Uterus (tissue), 2 donors: ENCODE data around the gene CDH4.

Source experiments
- CTCF ChIP-seq, 4 experiments: fragments of 200-600 bp in 2 of 4; fragments of 450-650 bp in 2 of 4; sonication (generic) in 2 of 4; IDR thresholded peaks; one replicate each; pipeline ENCODE4 v1.5.1; 2016 to 2019; ENCODE audit warnings: antibody characterized with exemption in 4 of 4, mild to moderate bottlenecking in 2 of 4, moderate library complexity in 1 of 4
- POLR2A ChIP-seq, 2 donors: fragments of 450-650 bp; IDR thresholded peaks; one replicate each; pipeline ENCODE4 v1.6.1; 2016; ENCODE audit warnings: antibody characterized with exemption in 2 of 2, mild to moderate bottlenecking in 1 of 2, moderate library complexity in 1 of 2

- TF ChIP-seq CTCF (IDR thresholded peaks at IDR 0.05) (no peak), POLR2A (IDR thresholded peaks at IDR 0.05) (no peak)
These were observed 482.1 kb downstream of the CDH4 start for GRCh38 chr20:61733891-61734732.
